ENCODE results near the gene MTERF2. TPM values are rescaled to one million over a fixed set of nuclear protein-coding genes. Genes with fewer than 3 reads are reported as not detected.

Gene MTERF2
- total and polyA plus RNA-seq, 2 of the 13 experiments (the other 11 are each of a cell fraction or from before 2014, with no cell fraction given): 8.0 to 11.6 TPM

GRCh38 chr12:106986625-106987389, at the start of gene MTERF2 (continued):
- TF ChIP-seq ZNF280B (CRISPR knock-in tag; IDR thresholded peaks at IDR 0.05; ENCODE audit: borderline replicate concordance) (peak; percentile 94), SNAPC4 (CRISPR knock-in tag; IDR thresholded peaks at IDR 0.05) (peak; percentile 72; the same call in 1 of the 2 replicates), PRDM10 (CRISPR knock-in tag; IDR thresholded peaks at IDR 0.05; ENCODE audit: low read depth) (no peak; the same call in 1 of the 2 replicates), TBX2 (CRISPR knock-in tag; IDR thresholded peaks at IDR 0.05; ENCODE audit: borderline replicate concordance) (peak; percentile 65; the same call in 1 of the 2 replicates), JUNB (CRISPR knock-in tag; IDR thresholded peaks at IDR 0.05; ENCODE audit: borderline replicate concordance) (no peak), ZNF225 (CRISPR knock-in tag; IDR thresholded peaks at IDR 0.05) (peak; percentile 87), SATB2 (CRISPR knock-in tag; IDR thresholded peaks at IDR 0.05) (no peak), BRD4 (CRISPR knock-in tag; IDR thresholded peaks at IDR 0.05) (peak; percentile 68; the same call in 1 of the 2 replicates), ASH2L (IDR thresholded peaks at IDR 0.05; ENCODE audit: insufficient read length, low read depth, low read length) (peak; percentile 51), ZNF101 (CRISPR knock-in tag; IDR thresholded peaks at IDR 0.05; ENCODE audit: borderline replicate concordance, low read depth) (0 out of 2 replicates have a peak, but pooled peaks have one; percentile 49), ATF2 (CRISPR knock-in tag; IDR thresholded peaks at IDR 0.05) (no peak; the same call in 1 of the 2 replicates), ZNF546 (CRISPR knock-in tag; conservative IDR thresholded peaks at IDR 0.05) (no peak)
